Ecto neural progenitor cell (in vitro differentiated cells): ENCODE measurements around the gene ST8SIA6.
"Not testable (repeated sequence)": the region's sequence is repeated elsewhere in the genome, so short reads cannot be mapped to it uniquely, and the experiment has no call there.

ENCODE experiments used
- DNase-seq: peaks from one replicate; pipeline ENCODE4 v3.0.0-alpha.2; 2018; ENCODE audit warnings: low spot score

ST8SIA6 gene

DNA sequence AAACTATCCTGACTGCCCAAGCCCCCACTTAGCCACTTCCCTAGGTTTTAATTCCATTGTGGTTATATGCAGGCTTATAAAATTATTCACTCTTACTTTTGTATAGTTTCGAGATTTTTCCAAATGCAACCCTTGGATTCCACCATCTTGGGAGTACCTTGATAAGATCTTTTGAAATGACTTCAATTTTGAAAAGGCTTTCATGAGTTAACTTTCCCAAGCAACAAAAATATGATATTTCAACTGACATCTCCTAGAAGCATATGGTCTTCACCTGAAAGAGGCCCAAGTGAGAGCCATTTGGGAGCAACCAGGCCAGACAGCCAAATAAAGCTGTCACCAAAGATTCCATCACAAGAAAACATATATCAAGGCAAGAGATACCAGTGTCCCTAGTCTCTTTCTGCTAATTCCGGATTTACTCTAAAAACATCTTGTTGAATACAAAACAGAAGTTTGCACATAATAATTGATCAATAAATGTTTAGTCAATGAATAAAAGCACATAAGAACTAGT is 1.7 kb upstream of the ST8SIA6 start:
- no peak for DNase-seq

- DNase-seq: no peak
Measured at GRCh38 chr10:17455015-17455520, 673 bp upstream of the ST8SIA6 start.

GRCh38 chr10:17453373-17454091 is 863 bp downstream of the ST8SIA6 start:
- DNase-seq: peak; percentile 76

GRCh38 chr10:17453035-17453372 is 1.4 kb downstream of the ST8SIA6 start:
- no peak for DNase-seq

- DNase-seq: no peak
Measured at GRCh38 chr10:17452060-17452841, 2.1 kb downstream of the ST8SIA6 start.

- no peak for DNase-seq
Measured at GRCh38 chr10:17450024-17450423, 4.4 kb downstream of the ST8SIA6 start.

DNA sequence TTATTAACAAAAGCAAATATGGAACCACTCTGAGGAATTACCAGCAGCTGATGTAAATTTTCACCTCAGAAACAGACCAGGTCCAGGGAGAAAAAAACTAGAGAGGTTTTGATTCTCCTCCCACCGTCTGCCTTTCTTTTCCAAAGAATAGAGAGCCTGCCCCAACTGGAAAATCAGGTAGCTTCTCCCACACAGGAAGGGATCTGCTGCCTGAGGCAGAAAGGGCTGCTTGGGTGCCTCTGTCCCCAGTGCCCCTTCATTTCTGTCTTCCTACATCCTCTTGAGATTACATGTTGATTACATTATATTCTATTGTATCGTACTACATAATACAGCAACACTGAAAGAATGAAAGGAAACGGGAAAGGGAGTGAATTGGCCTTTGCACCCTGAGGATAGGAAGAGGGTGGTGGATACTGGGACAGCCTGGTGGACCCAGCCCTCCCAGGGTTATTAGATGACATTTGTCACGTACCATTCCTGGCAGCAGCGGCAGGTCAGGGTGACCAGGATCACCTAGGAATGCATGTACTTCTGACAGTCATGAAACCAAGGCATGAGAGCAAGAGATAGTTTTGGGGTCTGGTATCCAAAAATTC is 8.9 kb downstream of the ST8SIA6 start:
- no peak for DNase-seq

GRCh38 chr10:17444388-17444714 is 10.0 kb downstream of the ST8SIA6 start:
- no peak for DNase-seq

DNA sequence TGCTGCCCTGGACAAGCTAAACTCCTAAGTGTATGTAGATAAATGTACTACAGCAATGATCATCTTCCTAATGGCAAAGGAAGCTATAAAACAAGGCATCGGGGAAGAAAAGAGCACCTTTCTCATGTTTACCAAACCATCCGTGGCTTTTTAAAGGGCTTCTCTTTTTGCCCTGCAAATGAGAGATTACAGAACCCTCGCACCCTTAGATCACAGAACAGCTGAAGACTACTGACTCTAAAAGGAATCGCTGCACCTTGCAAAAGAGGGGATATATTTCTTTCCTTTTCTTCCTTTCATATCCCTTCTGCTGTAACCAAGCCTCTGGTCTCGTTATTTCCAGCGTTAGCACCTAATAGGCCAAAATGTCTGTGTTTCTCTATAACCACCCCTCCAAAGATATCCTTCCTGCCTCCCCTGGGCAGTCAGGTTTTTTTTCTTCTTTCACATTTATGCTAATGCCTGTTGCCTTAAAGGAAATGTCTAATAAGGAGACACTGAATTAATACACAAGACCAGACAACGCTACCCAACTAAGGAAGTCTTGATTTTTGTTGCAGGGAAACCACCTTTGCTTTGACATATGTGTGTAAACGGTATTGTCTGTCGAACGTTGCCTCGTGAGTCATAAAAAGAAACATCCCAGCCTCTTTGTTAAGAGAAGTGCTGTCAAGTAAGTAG is 10.5 kb downstream of the ST8SIA6 start:
- no peak for DNase-seq

DNA sequence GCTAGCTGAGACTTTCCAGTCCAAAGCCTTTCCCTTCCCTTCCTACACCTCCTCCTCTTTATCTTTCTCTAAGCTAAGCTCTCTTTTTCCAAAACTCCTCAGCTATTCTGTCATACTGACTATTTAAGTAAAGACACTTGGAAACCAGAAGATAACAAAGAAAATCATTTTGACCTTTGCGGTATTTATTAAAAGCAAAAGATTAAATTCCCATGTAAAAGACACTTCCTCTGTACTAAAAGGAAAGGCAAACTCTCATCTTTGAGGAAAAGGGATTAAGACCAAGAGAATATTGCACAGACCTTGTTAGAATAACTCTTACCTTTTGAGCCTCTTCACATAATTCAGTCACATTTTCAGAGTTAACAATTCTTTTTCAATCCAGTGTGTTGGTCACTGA is 15.8 kb downstream of the ST8SIA6 start:
- no peak for DNase-seq

GRCh38 chr10:17436578-17436977 is 17.8 kb downstream of the ST8SIA6 start:
- DNase-seq: not testable (repeated sequence)

DNA sequence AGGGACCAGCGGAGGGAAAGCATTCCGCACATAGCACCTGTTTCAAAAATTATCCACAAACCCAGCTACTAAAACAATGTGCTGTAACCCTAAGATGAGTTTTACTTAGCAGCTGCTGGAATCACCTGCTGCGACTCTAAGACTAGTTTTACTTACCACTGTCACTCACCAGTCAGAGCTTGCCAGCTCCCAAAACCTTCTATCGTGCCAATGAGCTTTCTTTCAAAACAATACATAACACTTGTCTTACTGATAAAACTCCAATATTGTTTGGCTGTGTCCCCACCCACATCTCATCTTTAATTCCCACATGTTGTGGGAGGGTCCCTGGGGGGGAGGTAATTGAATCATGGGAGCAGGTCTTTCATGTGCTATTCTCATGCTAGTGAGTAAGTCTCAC is 18.4 kb downstream of the ST8SIA6 start:
- no peak for DNase-seq

GRCh38 chr10:17435187-17435586 is 19.2 kb downstream of the ST8SIA6 start:
- DNase-seq: no peak

DNA sequence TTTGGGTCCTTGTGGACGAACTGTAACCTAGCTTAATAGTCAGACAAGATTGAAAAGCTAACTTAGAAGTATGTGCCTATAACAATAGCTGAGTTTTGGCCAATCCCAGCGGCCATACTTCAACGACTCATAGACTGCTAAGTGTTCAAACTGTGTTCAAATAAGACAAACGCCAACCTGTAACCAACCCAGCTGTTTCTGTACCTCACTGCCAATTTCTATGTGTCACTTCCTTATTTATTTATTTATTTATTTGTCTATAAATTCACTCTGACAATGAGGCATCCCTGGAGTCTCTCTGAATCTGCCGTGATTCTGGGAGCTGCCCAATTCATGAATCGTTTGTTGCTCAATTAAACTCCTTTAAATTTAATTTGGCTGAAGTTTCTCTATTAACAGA is 21.7 kb downstream of the ST8SIA6 start:
- DNase-seq: no peak

DNA sequence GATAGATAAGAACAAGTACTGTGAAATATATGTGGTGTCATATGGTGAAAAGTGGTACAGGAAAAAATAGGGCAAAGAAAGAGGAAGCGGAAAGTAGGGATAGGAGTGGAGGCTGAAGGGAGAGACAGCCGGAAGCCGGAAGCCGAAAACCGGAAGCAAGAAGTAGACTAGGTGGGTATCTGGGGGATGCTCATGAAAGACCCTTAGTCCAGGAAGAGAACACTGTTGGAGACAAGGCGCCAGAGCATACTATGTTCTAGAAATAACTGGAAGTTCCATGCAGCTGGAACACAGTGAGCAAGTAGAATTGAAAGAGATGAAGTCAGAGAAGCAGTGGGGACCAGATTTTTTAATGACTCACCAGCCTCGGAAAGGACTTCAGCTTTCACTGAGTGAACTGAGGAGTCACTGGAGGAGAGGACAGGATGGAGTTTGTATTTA is 22.5 kb downstream of the ST8SIA6 start:
- DNase-seq: no peak

GRCh38 chr10:17430647-17431355 is 23.6 kb downstream of the ST8SIA6 start:
- DNase-seq: peak; percentile 66

DNA sequence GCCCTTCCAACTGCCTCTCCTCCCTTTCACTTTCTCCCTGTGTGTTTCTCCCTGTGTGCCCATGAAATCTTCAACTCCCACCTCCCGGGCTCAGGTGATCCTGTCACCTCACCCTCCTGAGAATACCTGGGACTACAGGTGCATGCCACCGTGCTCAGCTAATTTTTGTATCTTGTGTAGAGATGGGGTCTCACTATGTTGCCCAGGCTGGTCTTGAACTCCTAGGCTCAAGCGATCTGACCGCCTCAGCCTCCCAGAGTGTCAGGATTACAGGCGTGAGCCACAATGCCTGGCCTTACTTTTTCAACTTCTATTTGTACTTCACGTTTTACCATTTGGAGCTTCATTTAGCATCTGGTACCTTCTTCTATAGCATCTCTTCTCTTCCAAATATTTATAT is 24.9 kb downstream of the ST8SIA6 start:
- no peak for DNase-seq

DNA sequence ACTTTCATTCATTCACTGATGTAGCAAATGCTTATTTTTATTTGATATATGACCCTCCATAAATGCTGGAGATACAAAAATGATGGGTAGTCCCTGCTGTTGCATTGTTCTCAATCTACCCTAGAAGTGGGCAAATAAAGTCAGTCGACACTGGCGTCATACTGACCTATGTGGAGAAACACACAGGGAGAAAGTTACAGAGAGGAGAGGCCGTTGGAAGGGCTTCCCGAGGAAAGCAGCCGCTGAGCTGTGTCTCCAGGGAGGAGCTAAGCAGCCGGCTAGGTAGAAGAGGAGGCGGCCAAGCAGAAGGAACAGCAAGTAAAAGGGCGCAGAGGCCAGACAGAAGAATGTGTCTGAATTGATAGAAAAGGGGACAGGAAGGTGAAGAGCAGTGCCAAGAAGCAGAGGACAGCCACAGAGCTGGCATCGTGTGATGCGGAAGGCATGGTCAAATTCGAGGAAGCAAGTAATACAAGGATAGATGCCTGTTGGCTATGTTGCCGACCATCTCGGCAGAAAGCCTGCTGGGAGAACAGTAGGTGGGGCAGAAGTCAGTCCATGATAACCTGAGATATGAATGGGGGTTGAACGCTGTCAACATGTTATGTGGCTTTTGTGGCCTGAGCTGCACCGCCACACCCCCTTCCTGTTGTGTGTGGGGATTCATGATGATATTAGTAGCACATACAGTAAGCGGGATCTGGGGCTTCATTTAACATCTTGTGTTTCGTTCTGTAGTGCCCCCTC is 25.9 kb downstream of the ST8SIA6 start:
- no peak for DNase-seq

DNA sequence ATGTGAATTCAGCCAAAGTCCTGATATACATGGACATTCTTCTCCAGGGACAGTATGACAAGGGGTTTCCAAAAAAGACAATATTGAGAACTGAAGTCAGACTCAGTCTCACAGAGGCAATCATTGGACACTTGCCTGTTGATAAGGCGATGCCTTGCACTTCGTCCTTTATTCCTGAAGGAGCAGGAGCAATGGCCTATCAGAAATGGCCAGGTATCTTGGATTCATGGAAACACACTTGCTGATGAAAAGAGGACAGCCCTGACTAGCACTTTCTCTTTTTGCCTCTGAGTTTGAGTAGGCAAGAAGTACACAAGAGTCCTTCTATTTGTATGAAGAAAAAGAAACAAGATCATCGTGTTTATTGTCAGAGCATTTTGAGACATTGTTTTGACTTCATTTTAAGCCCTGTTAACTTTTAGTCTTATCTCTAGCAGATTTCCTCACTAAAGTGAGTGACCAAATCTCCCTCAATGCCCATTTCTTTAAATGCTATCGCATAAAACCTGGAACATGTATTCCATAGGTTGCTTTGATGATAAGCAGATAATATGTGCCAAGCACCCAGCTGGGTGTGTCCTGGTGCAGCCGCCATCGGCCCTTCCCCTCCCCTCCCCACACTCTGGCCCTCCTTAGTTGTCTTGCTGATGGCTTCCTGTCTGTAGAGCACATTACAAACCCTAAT is 26.6 kb downstream of the ST8SIA6 start:
- no peak for DNase-seq

GRCh38 chr10:17427201-17427600 is 27.2 kb downstream of the ST8SIA6 start:
- DNase-seq: no peak
